GM12878 (cell line): Measurements from ENCODE around the gene BUB1B. TPM values are rescaled to one million over a fixed set of nuclear protein-coding genes. Genes with fewer than 3 reads are reported as not detected.

ENCODE experiments used
- ATAC-seq: fragments of 200-7000 bp; cut with Tn5 transposase; 3 replicates; pipeline ENCODE4 v1.9.1; 2020; ENCODE audit warnings: mild to moderate bottlenecking, moderate library complexity
- BruUV-seq: library from RNA; stranded (reverse); fragments of 400-500 nt; replicated peaks from 2 replicates; lab custom pipeline; 2021; lab: Mats Ljungman, UMichigan
- CTCF ChIA-PET: fragments of 300-600 bp; sonication (Branson Sonifier 250); formaldehyde crosslinking; extraction: SDS; loops from one replicate; lab custom pipeline; 2021; ENCODE audit warnings: inconsistent platforms; lab: Yijun Ruan, JAX
- POLR2A ChIA-PET: fragments of 350-600 bp; formaldehyde crosslinking; extraction: SDS; loops from one replicate; lab custom pipeline; 2021; ENCODE audit warnings: inconsistent platforms; lab: Charles Lee
- RAD21 ChIA-PET: fragments of 300-600 bp; sonication (Branson Sonifier 250); formaldehyde crosslinking; loops from one replicate; lab custom pipeline; 2023; ENCODE audit warnings: antibody characterized with exemption; ENCODE audit not compliant: unreplicated experiment; lab: Charles Lee
- SMC1A ChIA-PET: fragments of 300-600 bp; sonication (Branson Sonifier 250); formaldehyde crosslinking; loops from one replicate; lab custom pipeline; 2023; ENCODE audit not compliant: unreplicated experiment, uncharacterized antibody; lab: Charles Lee
- DNase-seq: peaks from one replicate; pipeline ENCODE4 v3.0.0-alpha.2; 2011; ENCODE audit warnings: low read depth, low spot score
- FAIRE-seq: peaks from 3 replicates; lab custom pipeline; 2011; peaks lifted over from hg19 to GRCh38; lab: Jason Lieb, UNC
- H2AFZ ChIP-seq: 2 replicates; pipeline ENCODE4 v1.6.0; 2011; ENCODE audit warnings: low read depth, low read length, control low read depth; ENCODE audit not compliant: control insufficient read depth
- H3K27ac ChIP-seq: 2 replicates; pipeline ENCODE4 v1.5.1; 2011; ENCODE audit warnings: control low read depth; ENCODE audit not compliant: control insufficient read depth, insufficient read depth
- H3K27me3 ChIP-seq, 2 experiments: replicated peaks in 1 of 2; 2 replicates each; pipeline versions ENCODE4 v1.6.0 to v1.6.1; 2011; ENCODE audit warnings: low read length in 1 of 2; ENCODE audit not compliant: control insufficient read depth in 2 of 2, insufficient read depth in 2 of 2
- H3K36me3 ChIP-seq, 2 experiments: 2 replicates each; pipeline ENCODE4 v1.5.1; 2011; ENCODE audit warnings: low read length in 1 of 2; ENCODE audit not compliant: control insufficient read depth in 2 of 2, insufficient read depth in 2 of 2
- H3K4me1 ChIP-seq: 2 replicates; pipeline ENCODE4 v1.6.1; 2011; ENCODE audit warnings: mild to moderate bottlenecking, low read length, moderate library complexity, mixed read lengths; ENCODE audit not compliant: control insufficient read depth, insufficient read depth
- H3K4me2 ChIP-seq: 2 replicates; pipeline ENCODE4 v1.6.0; 2011; ENCODE audit warnings: control low read depth; ENCODE audit not compliant: control insufficient read depth, insufficient read depth
- H3K4me3 ChIP-seq: fragments of 200-600 bp; sonication (generic); 2 replicates; pipeline ENCODE4 v1.5.1; 2016
- H3K79me2 ChIP-seq: 2 replicates; pipeline ENCODE4 v1.6.0; 2011; ENCODE audit warnings: low read length; ENCODE audit not compliant: control insufficient read depth, insufficient read depth
- H3K9ac ChIP-seq: 2 replicates; pipeline ENCODE4 v1.8.0; 2011; ENCODE audit warnings: low read length, control low read depth, mixed read lengths; ENCODE audit not compliant: control insufficient read depth, insufficient read depth
- H3K9me3 ChIP-seq: replicated peaks from 3 replicates; pipeline ENCODE4 v1.5.1; 2011; ENCODE audit warnings: mild to moderate bottlenecking, low read length; ENCODE audit not compliant: control insufficient read depth, insufficient read depth
- H4K20me1 ChIP-seq: 2 replicates; pipeline ENCODE4 v1.6.0; 2011; ENCODE audit not compliant: control insufficient read depth, insufficient read depth
- BRCA1 ChIP-seq: IDR thresholded peaks from 2 replicates; pipeline ENCODE4 v1.6.1; 2011; ENCODE audit warnings: low read depth, low read length, improper control_type of control experiment
- IKZF2 ChIP-seq, 2 experiments: fragments of 450-650 bp; IDR thresholded peaks; 2 replicates each; pipeline ENCODE4 v1.6.1; 2017; ENCODE audit warnings: mild to moderate bottlenecking in 2 of 2, moderate library complexity in 2 of 2
- RUNX3 ChIP-seq: IDR thresholded peaks from 2 replicates; pipeline ENCODE4 v1.6.1; 2012; ENCODE audit warnings: low read length, inconsistent platforms
- SPI1 ChIP-seq: IDR thresholded peaks from 2 replicates; pipeline ENCODE4 v1.6.1; 2011; ENCODE audit warnings: low read depth, mild to moderate bottlenecking, low read length, moderate library complexity, borderline replicate concordance; ENCODE audit not compliant: insufficient read depth
- WGBS: methylation state at CpG from one replicate; pipeline ENCODE4 v1.1.6; 2016; ENCODE audit warnings: low lambda C conversion rate; ENCODE audit not compliant: insufficient replicate concordance, insufficient coverage; ENCODE audit errors: missing lambda C conversion rate; 5-methylcytosine and 5-hydroxymethylcytosine counted together
- in situ Hi-C: fragments of 300-500 bp; cut with MboI; formaldehyde crosslinking; loops from 9 replicates; pipeline ENCODE4 v1.14.3; 2018; ENCODE audit warnings: mixed read lengths
- intact Hi-C: fragments of 100-400 bp; cut with micrococcal nuclease; formaldehyde crosslinking; loops from one replicate; pipeline ENCODE4 v1.14.2; 2022; ENCODE audit not compliant: unreplicated experiment
- polyA plus RNA-seq, 11 experiments: library from polyadenylated mRNA; depleted of rRNA in 4 of 11; unstranded in 6 of 11; stranded (reverse) in 5 of 11; fragments of >200 nt; fragmentation: Nextera tagmentation in 4 of 11; fragmentation: Illumina TruSeq in 1 of 11; extraction: Ambion mirVana in 4 of 11; extraction: Trizol in 1 of 11; gene quantifications; 1 replicate in 1 of 11; 2 replicates in 10 of 11; pipeline versions ENCODE4 v1.2.1 to v1.2.3, GENCODE V29; 2011 to 2016; ENCODE audit warnings: inconsistent platforms in 2 of 11, missing spikeins in 2 of 11, low read depth in 1 of 11
- total RNA-seq, 4 experiments: library from RNA; depleted of rRNA in 3 of 4; stranded (reverse); fragments of >200 nt in 3 of 4; fragmentation: Illumina TruSeq in 1 of 4; extraction: Trizol in 1 of 4; gene quantifications; 2 replicates each; pipeline versions ENCODE4 v1.2.1 to v1.2.3, GENCODE V29; 2013 to 2021

Gene BUB1B
- total and polyA plus RNA-seq, 10 of the 15 experiments (the other 5 are each of a cell fraction or from before 2014, with no cell fraction given), result 29.1 to 98.6 (median 77.3) TPM

DNA sequence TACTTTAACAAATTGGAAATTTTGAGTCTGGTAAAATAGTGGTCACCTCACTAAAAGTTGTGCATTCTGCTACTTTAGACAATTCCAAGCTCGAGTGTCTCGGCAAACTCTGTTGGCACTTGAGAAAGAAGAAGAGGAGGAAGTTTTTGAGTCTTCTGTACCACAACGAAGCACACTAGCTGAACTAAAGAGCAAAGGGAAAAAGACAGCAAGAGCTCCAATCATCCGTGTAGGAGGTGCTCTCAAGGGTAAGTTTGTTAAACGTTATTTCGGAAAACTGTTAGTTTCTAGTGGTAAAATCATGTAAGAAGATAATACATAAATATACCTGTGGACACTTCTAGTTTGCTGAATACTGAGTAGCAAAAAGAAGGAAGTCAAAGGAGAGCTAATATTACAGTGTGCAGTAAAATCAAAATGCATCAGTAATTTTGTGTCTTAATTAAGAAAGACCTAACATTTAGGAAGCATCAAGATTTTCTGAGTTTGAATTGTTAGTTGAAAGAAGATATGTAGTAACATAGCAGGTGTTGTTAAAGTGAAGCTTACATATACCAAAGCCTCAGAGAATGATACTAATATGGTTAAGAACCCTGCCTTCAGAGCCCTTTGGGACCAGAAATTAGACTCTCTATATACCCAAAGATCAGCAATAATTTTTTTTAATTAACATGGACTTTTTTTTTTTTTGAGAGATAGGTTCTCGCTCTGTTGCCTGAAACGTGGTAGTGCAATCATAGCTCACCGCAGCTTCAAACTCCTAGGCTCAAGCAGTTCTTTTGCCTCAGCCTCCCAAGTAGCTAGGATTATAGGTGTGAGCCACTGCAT, 23.0 kb downstream of the BUB1B start:
- Histone ChIP-seq H3K79me2 (peaks cover 7% of the 10 kb centered on the region), H3K4me3 (peak overlapping the region; percentile 12; the same call in 1 of the 2 replicates), H3K9ac (peak overlapping the region; percentile 11; the same call in 1 of the 2 replicates), H3K36me3 (peaks cover 6 to 9% of the 10 kb centered on the region in 2 experiments; a peak in 3 of 4 replicates), H3K4me1 (peaks cover 19% of the 10 kb centered on the region), H3K9me3 (no peaks in the 10 kb centered on the region; the same call in 2 of the 3 replicates), H2AFZ (peak overlapping the region; percentile 46), H4K20me1 (no peaks in the 10 kb centered on the region), H3K4me2 (peak overlapping the region; percentile 64), H3K27ac (peak overlapping the region; percentile 39), H3K27me3 (no peaks in the 10 kb centered on the region)
- ATAC-seq (peak; percentile 55), FAIRE-seq (peak; percentile 80), DNase-seq (no peak)
- ChIA-PET SMC1A (interaction anchor here (0.8 to 5.6 kb wide), 23 partner anchors 9 to 148 kb away, joined by 3 to 52 read pairs (median 6); partner anchors contain the start of gene BMF), RAD21 (interaction anchor here (0.7 to 5.3 kb wide), 20 partner anchors 14 to 152 kb away, joined by 3 to 56 read pairs (median 5); partner anchors contain the start of genes BMF and BUB1B), POLR2A (interaction anchor here (0.6 to 2.6 kb wide), 13 partner anchors 9 to 226 kb away, joined by 3 to 11 read pairs (median 4); partner anchors contain the start of gene BUB1B), CTCF (interaction anchor here (0.8 to 3.8 kb wide), 17 partner anchors 10 to 137 kb away, joined by 3 to 31 read pairs (median 5); no protein-coding TSS in a partner anchor)
- in situ Hi-C loops (no loop called here), intact Hi-C loops (loop anchor here (5.0 kb wide), 1 partner anchor 137 kb away; no protein-coding TSS in a partner anchor)
- TF ChIP-seq RUNX3 (peak; percentile 43), BRCA1 (no peak), IKZF2 (IDR thresholded peaks at IDR 0.05) (peak in 1 of 2 experiments; percentile 34; a peak in 1 of 4 replicates), SPI1 (0 out of 2 replicates have a peak, but pooled peaks have one; percentile 5)
- no TSS peak for BruUV-seq
- 43% methylated on average over 9 of the region's 9 CpGs for WGBS
